IMR-90 (cell line): ENCODE data around the gene PRELID3B. TPM values are rescaled to one million over a fixed set of nuclear protein-coding genes. Genes with fewer than 3 reads are reported as not detected.

Experiments used
- ATAC-seq: fragments of 200-7000 bp; cut with Tn5 transposase; 2 replicates; pipeline ENCODE4 v1.9.1; 2020; ENCODE audit warnings: low read depth, mild to moderate bottlenecking, moderate library complexity
- BruUV-seq: library from RNA; stranded (reverse); fragments of 400-500 nt; replicated peaks from 2 replicates; lab custom pipeline; 2021; lab: Mats Ljungman, UMichigan
- CTCF ChIA-PET: fragments of 300-600 bp; formaldehyde crosslinking; extraction: SDS; loops from one replicate; lab custom pipeline; 2021; ENCODE audit warnings: antibody characterized with exemption; lab: Yijun Ruan, JAX
- POLR2A ChIA-PET: fragments of 300-600 bp; sonication (Branson Sonifier 250); formaldehyde crosslinking; loops from one replicate; lab custom pipeline; 2022; ENCODE audit warnings: antibody characterized with exemption; ENCODE audit not compliant: unreplicated experiment; lab: Charles Lee
- DNase-seq: peaks from one replicate; pipeline ENCODE4 v3.0.0; 2013
- H2AFZ ChIP-seq: replicated peaks from 2 replicates; pipeline ENCODE3; 2013; ENCODE audit warnings: low read length, mild to moderate bottlenecking; ENCODE audit not compliant: poor library complexity
- H2AK5ac ChIP-seq: 2 replicates; pipeline ENCODE4 v1.6.1; 2013; ENCODE audit warnings: low read depth, low read length, inconsistent platforms
- H2AK9ac ChIP-seq: replicated peaks from 2 replicates; pipeline ENCODE3; 2013; ENCODE audit warnings: mild to moderate bottlenecking, low read depth, low read length, moderate library complexity; ENCODE audit not compliant: poor library complexity
- H2BK120ac ChIP-seq: 2 replicates; pipeline ENCODE4 v1.6.1; 2013; ENCODE audit warnings: low read depth, low read length, inconsistent platforms
- H2BK15ac ChIP-seq: 3 replicates; pipeline ENCODE4 v1.6.1; 2013; ENCODE audit warnings: low read depth, low read length, inconsistent platforms
- H2BK20ac ChIP-seq: 2 replicates; pipeline ENCODE4 v1.6.1; 2013; ENCODE audit warnings: low read depth, mild to moderate bottlenecking, inconsistent platforms, low read length, moderate library complexity
- H2BK5ac ChIP-seq: 2 replicates; pipeline ENCODE4 v1.6.1; 2013; ENCODE audit warnings: mild to moderate bottlenecking, low read depth, low read length, inconsistent platforms; ENCODE audit not compliant: poor library complexity, severe bottlenecking
- H3K14ac ChIP-seq: replicated peaks from 2 replicates; pipeline ENCODE4 v1.6.1; 2013; ENCODE audit warnings: low read depth, low read length, inconsistent platforms
- H3K18ac ChIP-seq: 2 replicates; pipeline ENCODE4 v1.6.1; 2013; ENCODE audit warnings: low read depth, low read length, control low read depth
- H3K23ac ChIP-seq: 2 replicates; pipeline ENCODE4 v1.6.1; 2013; ENCODE audit warnings: low read depth, low read length, inconsistent platforms
- H3K27ac ChIP-seq: 2 replicates; pipeline ENCODE4 v1.5.1; 2013; ENCODE audit warnings: mild to moderate bottlenecking, control low read depth, low read length; ENCODE audit not compliant: insufficient read depth
- H3K27me3 ChIP-seq: 2 replicates; pipeline ENCODE4 v1.6.1; 2013; ENCODE audit warnings: low read length; ENCODE audit not compliant: control insufficient read depth, insufficient read depth
- H3K36me3 ChIP-seq: 2 replicates; pipeline ENCODE4 v1.6.1; 2013; ENCODE audit warnings: low read length, mixed read lengths; ENCODE audit not compliant: control insufficient read depth, insufficient read depth
- H3K4ac ChIP-seq: 2 replicates; pipeline ENCODE4 v1.6.1; 2013; ENCODE audit warnings: low read depth, low read length, inconsistent platforms
- H3K4me1 ChIP-seq: 2 replicates; pipeline ENCODE4 v1.6.1; 2013; ENCODE audit warnings: low read length, mixed read lengths; ENCODE audit not compliant: control insufficient read depth, insufficient read depth
- H3K4me2 ChIP-seq: 2 replicates; pipeline ENCODE4 v1.6.1; 2013; ENCODE audit warnings: low read depth, mild to moderate bottlenecking, control low read depth, low read length, moderate library complexity
- H3K4me3 ChIP-seq: 2 replicates; pipeline ENCODE4 v1.5.1; 2013; ENCODE audit warnings: low read depth, mild to moderate bottlenecking, control low read depth, low read length, moderate library complexity; ENCODE audit not compliant: insufficient read depth
- H3K56ac ChIP-seq: 2 replicates; pipeline ENCODE4 v1.6.1; 2013; ENCODE audit warnings: low read length, inconsistent platforms; ENCODE audit not compliant: insufficient read depth; ENCODE audit errors: extremely low read depth
- H3K79me1 ChIP-seq, 2 experiments: 2 replicates each; pipeline ENCODE4 v1.6.1; 2013; ENCODE audit warnings: low read length in 2 of 2, inconsistent platforms in 1 of 2, low read depth in 1 of 2
- H3K9ac ChIP-seq: 2 replicates; pipeline ENCODE4 v1.6.1; 2013; ENCODE audit warnings: low read depth, low read length, control low read depth
- H3K9me1 ChIP-seq: 2 replicates; pipeline ENCODE4 v1.6.1; 2013; ENCODE audit warnings: low read length, inconsistent platforms; ENCODE audit not compliant: insufficient read depth
- H3K9me3 ChIP-seq: 2 replicates; pipeline ENCODE4 v1.6.1; 2013; ENCODE audit warnings: low read length; ENCODE audit not compliant: control insufficient read depth, insufficient read depth
- H4K20me1 ChIP-seq: 2 replicates; pipeline ENCODE4 v1.6.1; 2013; ENCODE audit warnings: low read length, inconsistent platforms; ENCODE audit not compliant: insufficient read depth
- H4K5ac ChIP-seq: 2 replicates; pipeline ENCODE4 v1.6.1; 2013; ENCODE audit warnings: mild to moderate bottlenecking, low read depth, low read length, control low read depth
- H4K8ac ChIP-seq, 2 experiments: 2 replicates each; pipeline ENCODE4 v1.6.1; 2013; ENCODE audit warnings: low read depth in 2 of 2, low read length in 2 of 2, control low read depth in 1 of 2, inconsistent platforms in 1 of 2
- H4K91ac ChIP-seq: 2 replicates; pipeline ENCODE4 v1.6.1; 2013; ENCODE audit warnings: low read depth, low read length, inconsistent platforms; ENCODE audit not compliant: insufficient read depth
- WGBS, 2 experiments: methylation state at CpG; one replicate each; pipeline versions ENCODE4 v1.1.5 to v1.1.7; 2013; ENCODE audit warnings: missing lambda C conversion rate in 2 of 2; ENCODE audit not compliant: insufficient read length in 1 of 2; ENCODE audit errors: extremely low coverage in 2 of 2; 5-methylcytosine and 5-hydroxymethylcytosine counted together
- dilution Hi-C: fragments of 300-500 bp; cut with HindIII; formaldehyde crosslinking; loops from one replicate; pipeline ENCODE4 v1.14.3; 2018; ENCODE audit warnings: low sequenced_read_pairs; ENCODE audit not compliant: unreplicated experiment
- in situ Hi-C: fragments of 300-500 bp; cut with MboI; formaldehyde crosslinking; loops from 3 replicates; pipeline ENCODE4 v1.14.3; 2019; ENCODE audit warnings: low sequenced_read_pairs, inconsistent platforms, mixed read lengths
- intact Hi-C: fragments of 100-400 bp; cut with micrococcal nuclease; formaldehyde crosslinking; loops from 2 replicates; pipeline ENCODE4 v1.10.0; 2022
- polyA plus RNA-seq, 3 experiments: library from polyadenylated mRNA; depleted of rRNA; stranded (reverse); fragments of >200 nt; gene quantifications; 2 replicates each; pipeline ENCODE4 v1.2.3, GENCODE V29; 2012; ENCODE audit warnings: low replicate concordance in 1 of 3
- total RNA-seq: library from RNA; depleted of rRNA; stranded (reverse); fragments of >200 nt; gene quantifications from 2 replicates; pipeline ENCODE4 v1.2.3, GENCODE V29; 2012
- TF ChIP-seq, protein P1 (sequence below): fragments of 150-350 bp; IDR thresholded peaks from 2 replicates; pipeline ENCODE4 v1.6.1; 2016; ENCODE audit warnings: low read depth, mild to moderate bottlenecking, low read length, moderate library complexity, borderline replicate concordance

PRELID3B gene
- total and polyA plus RNA-seq, 2 of the 4 experiments (the other 2 are of a cell fraction), result 24.8 to 41.9 TPM

DNA sequence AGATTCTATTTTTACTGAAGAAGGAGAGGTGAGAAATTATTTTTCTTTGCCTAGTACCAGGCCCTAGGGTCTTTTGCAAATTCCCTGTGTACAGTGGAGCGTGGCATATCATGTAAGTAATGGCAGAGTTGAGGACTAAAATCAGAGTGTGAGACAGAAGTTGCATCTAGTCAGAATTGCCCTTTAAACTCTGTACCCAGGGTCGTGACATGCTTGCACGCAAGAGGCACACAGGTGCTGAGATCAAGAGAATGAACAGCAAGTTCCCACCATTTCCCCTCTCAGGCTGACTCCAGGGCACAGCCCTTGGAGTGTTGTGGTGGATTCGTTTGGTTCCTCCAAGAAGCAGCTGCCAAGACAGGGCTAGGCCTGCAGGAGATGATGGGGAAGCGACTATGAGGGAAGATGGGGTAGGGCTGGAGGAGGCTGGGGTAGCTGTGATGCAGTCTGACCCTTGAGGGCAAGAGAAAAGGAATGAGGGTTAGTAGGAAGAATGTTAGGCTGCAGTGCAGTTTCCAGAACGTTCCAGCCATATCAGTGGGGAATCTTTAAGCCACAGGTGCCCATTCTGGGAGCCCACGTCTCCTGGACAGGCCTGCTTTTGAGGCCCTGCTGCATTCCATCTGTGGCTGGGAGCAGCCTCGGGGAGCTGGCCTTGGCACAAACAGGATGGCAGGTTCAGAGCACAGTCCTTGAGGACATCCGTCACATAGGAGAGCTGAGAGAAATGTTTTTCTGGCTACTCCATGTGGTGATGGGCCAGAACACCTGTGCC, 54.6 kb downstream of the PRELID3B start:
- peaks cover 45% of the 10 kb centered on the region for H3K36me3 ChIP-seq
- POLR2A ChIA-PET, result no interaction called here
- in situ Hi-C loops, result no loop called here

More for the DNA sequence above, 54.6 kb downstream of the PRELID3B start:
- WGBS, 2 experiments, result 87% methylated on average over 3 of the region's 9 CpGs; no CpG with 5 or more reads in 1 of the 2 experiments
- Histone ChIP-seq H4K5ac (no peak overlapping the region), H2BK20ac (no peak overlapping the region), H3K18ac (no peak overlapping the region), H3K4ac (no peak overlapping the region), H3K23ac (0 out of 2 replicates have a peak overlapping the region, but pooled peaks have one; percentile 9), H3K56ac (no peak overlapping the region), H4K20me1 (peaks cover 24% of the 10 kb centered on the region), H4K8ac (no peak overlapping the region), H3K9me1 (peaks cover 19% of the 10 kb centered on the region), H2BK5ac (no peak overlapping the region), H3K27me3 (no peaks in the 10 kb centered on the region), H3K79me1 (peaks cover 27 to 65% of the 10 kb centered on the region in 2 experiments), H3K14ac (no peak overlapping the region), H3K27ac (no peak overlapping the region), H2BK120ac (no peak overlapping the region), H2AK5ac (no peak overlapping the region), H2AFZ (no peak overlapping the region), H4K91ac (no peak overlapping the region), H2AK9ac (no peak overlapping the region), H3K4me1 (peaks cover 3% of the 10 kb centered on the region; the same call in 1 of the 2 replicates), H3K4me2 (no peak overlapping the region), H2BK15ac (no peak overlapping the region), H3K9me3 (no peaks in the 10 kb centered on the region), H3K4me3 (no peak overlapping the region), H3K9ac (no peak overlapping the region)
- TF ChIP-seq, protein P1, sequence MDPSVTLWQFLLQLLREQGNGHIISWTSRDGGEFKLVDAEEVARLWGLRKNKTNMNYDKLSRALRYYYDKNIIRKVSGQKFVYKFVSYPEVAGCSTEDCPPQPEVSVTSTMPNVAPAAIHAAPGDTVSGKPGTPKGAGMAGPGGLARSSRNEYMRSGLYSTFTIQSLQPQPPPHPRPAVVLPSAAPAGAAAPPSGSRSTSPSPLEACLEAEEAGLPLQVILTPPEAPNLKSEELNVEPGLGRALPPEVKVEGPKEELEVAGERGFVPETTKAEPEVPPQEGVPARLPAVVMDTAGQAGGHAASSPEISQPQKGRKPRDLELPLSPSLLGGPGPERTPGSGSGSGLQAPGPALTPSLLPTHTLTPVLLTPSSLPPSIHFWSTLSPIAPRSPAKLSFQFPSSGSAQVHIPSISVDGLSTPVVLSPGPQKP, result no peak
- no peak for DNase-seq
- intact Hi-C loops (loop anchor here (5.0 kb wide), 1 partner anchor 39 kb away; no protein-coding TSS in a partner anchor), dilution Hi-C loops (no loop called here)
- CTCF ChIA-PET, result no interaction called here
- no peak for ATAC-seq
- no TSS peak for BruUV-seq
